HUES48 (cell line): Measurements from ENCODE around the gene TRMT1.
A peak's percentile ranks its signal among the peaks of the same experiment; 100 is the strongest.

ENCODE experiments used
- H3K27ac ChIP-seq: one replicate; pipeline ENCODE4 v1.7.0; 2013; ENCODE audit warnings: low read depth, low read length, inconsistent platforms
- H3K27me3 ChIP-seq: 2 replicates; pipeline ENCODE4 v1.6.1; 2013; ENCODE audit warnings: mild to moderate bottlenecking, low read length; ENCODE audit not compliant: control insufficient read depth, insufficient read depth
- H3K36me3 ChIP-seq: 2 replicates; pipeline ENCODE4 v1.6.1; 2013; ENCODE audit warnings: low read length; ENCODE audit not compliant: control insufficient read depth, insufficient read depth
- H3K4me1 ChIP-seq: 2 replicates; pipeline ENCODE4 v1.6.1; 2013; ENCODE audit warnings: mild to moderate bottlenecking, low read length; ENCODE audit not compliant: control insufficient read depth, insufficient read depth
- H3K4me3 ChIP-seq: 2 replicates; pipeline ENCODE4 v1.5.1; 2013; ENCODE audit warnings: mild to moderate bottlenecking, low read depth, low read length
- H3K9ac ChIP-seq: 2 replicates; pipeline ENCODE4 v1.6.1; 2013; ENCODE audit warnings: mild to moderate bottlenecking, low read depth, low read length, moderate library complexity
- H3K9me3 ChIP-seq: 2 replicates; pipeline ENCODE4 v1.6.1; 2013; ENCODE audit warnings: low read length; ENCODE audit not compliant: control insufficient read depth, insufficient read depth

TRMT1 gene

GRCh38 chr19:13120817-13121216 lies 4.3 kb upstream of the TRMT1 start:
- Histone ChIP-seq H3K36me3 (peaks cover 34% of the 10 kb centered on the region; the same call in 1 of the 2 replicates), H3K9ac (0 out of 2 replicates have a peak overlapping the region, but pooled peaks have one; percentile 8), H3K4me3 (peak overlapping the region; percentile 86), H3K9me3 (no peaks in the 10 kb centered on the region), H3K27ac (peak overlapping the region; percentile 79), H3K4me1 (peaks cover 30% of the 10 kb centered on the region), H3K27me3 (no peaks in the 10 kb centered on the region)

- Histone ChIP-seq H3K9ac (no peak overlapping the region), H3K27me3 (no peaks in the 10 kb centered on the region), H3K36me3 (peaks cover 36% of the 10 kb centered on the region; the same call in 1 of the 2 replicates), H3K4me3 (peak overlapping the region; percentile 86; the same call in 1 of the 2 replicates), H3K9me3 (no peaks in the 10 kb centered on the region), H3K4me1 (peaks cover 30% of the 10 kb centered on the region), H3K27ac (peak overlapping the region; percentile 79)
These were observed 3.5 kb upstream of the TRMT1 start for GRCh38 chr19:13120031-13120430.

- no peaks in the 10 kb centered on the region for H3K9me3 ChIP-seq
- H3K4me3 ChIP-seq, result peak overlapping the region; percentile 86
- no peak overlapping the region for H3K9ac ChIP-seq
- peak overlapping the region; percentile 79 for H3K27ac ChIP-seq
- peaks cover 30% of the 10 kb centered on the region for H3K4me1 ChIP-seq
- no peaks in the 10 kb centered on the region for H3K27me3 ChIP-seq
- peaks cover 36% of the 10 kb centered on the region for H3K36me3 ChIP-seq
These were observed 3.1 kb upstream of the TRMT1 start for GRCh38 chr19:13119627-13120026.

- Histone ChIP-seq H3K9me3 (no peaks in the 10 kb centered on the region), H3K27ac (peak overlapping the region; percentile 98), H3K4me1 (peaks cover 30% of the 10 kb centered on the region), H3K9ac (peak overlapping the region; percentile 97), H3K4me3 (peak overlapping the region; percentile 86), H3K27me3 (no peaks in the 10 kb centered on the region), H3K36me3 (peaks cover 40% of the 10 kb centered on the region)
These were observed 2.1 kb upstream of the TRMT1 start for GRCh38 chr19:13118424-13119193.

- H3K36me3 ChIP-seq, result peaks cover 40% of the 10 kb centered on the region
- peak within 1 kb of the TSS; percentile 98 for H3K27ac ChIP-seq
- H3K4me1 ChIP-seq, result peaks cover 30% of the 10 kb centered on the region
- peak within 1 kb of the TSS; percentile 97 for H3K9ac ChIP-seq
- no peaks in the 10 kb centered on the region for H3K9me3 ChIP-seq
- no peaks in the 10 kb centered on the region for H3K27me3 ChIP-seq
- peak within 1 kb of the TSS; percentile 86 for H3K4me3 ChIP-seq
These were observed 1.4 kb upstream of the TRMT1 start, which contains the start of gene NACC1 for GRCh38 chr19:13117772-13118423. Gene NACC1 (plus strand): TSS chr19:13118264. CDS start chr19:13135208, 16,944 bp downstream.

GRCh38 chr19:13117176-13117771 lies 734 bp upstream of the TRMT1 start:
- H3K4me1 ChIP-seq, result peaks cover 30% of the 10 kb centered on the region
- H3K4me3 ChIP-seq, result peak overlapping the region; percentile 84
- H3K27me3 ChIP-seq, result no peaks in the 10 kb centered on the region
- H3K9ac ChIP-seq, result peak overlapping the region; percentile 85
- no peaks in the 10 kb centered on the region for H3K9me3 ChIP-seq
- H3K27ac ChIP-seq, result peak overlapping the region; percentile 97
- H3K36me3 ChIP-seq, result peaks cover 44% of the 10 kb centered on the region

GRCh38 chr19:13115936-13116281 lies 631 bp downstream of the TRMT1 start:
- Histone ChIP-seq H3K36me3 (peaks cover 40% of the 10 kb centered on the region), H3K27ac (peak overlapping the region; percentile 97), H3K9ac (peak overlapping the region; percentile 85), H3K9me3 (no peaks in the 10 kb centered on the region), H3K4me1 (peaks cover 19% of the 10 kb centered on the region), H3K4me3 (peak overlapping the region; percentile 84), H3K27me3 (no peaks in the 10 kb centered on the region)

- Histone ChIP-seq H3K9ac (no peak overlapping the region), H3K4me3 (no peak overlapping the region)
These were observed 4.0 kb downstream of the TRMT1 start for GRCh38 chr19:13112555-13112954.

GRCh38 chr19:13110099-13110610 lies 6.4 kb downstream of the TRMT1 start:
- no peak overlapping the region for H3K9ac ChIP-seq
- no peaks in the 10 kb centered on the region for H3K27me3 ChIP-seq
- no peaks in the 10 kb centered on the region for H3K9me3 ChIP-seq
- H3K36me3 ChIP-seq, result peaks cover 61% of the 10 kb centered on the region
- no peak overlapping the region for H3K27ac ChIP-seq
- no peaks in the 10 kb centered on the region for H3K4me1 ChIP-seq
- H3K4me3 ChIP-seq, result no peak overlapping the region

More at GRCh38 chr19:13112555-13112954, 4.0 kb downstream of the TRMT1 start:
- Histone ChIP-seq H3K27me3 (no peaks in the 10 kb centered on the region), H3K4me1 (no peaks in the 10 kb centered on the region), H3K36me3 (peaks cover 57% of the 10 kb centered on the region), H3K9me3 (no peaks in the 10 kb centered on the region), H3K27ac (no peak overlapping the region)

- Histone ChIP-seq H3K27ac (no peak overlapping the region), H3K4me3 (no peak overlapping the region), H3K27me3 (no peaks in the 10 kb centered on the region), H3K4me1 (no peaks in the 10 kb centered on the region), H3K9ac (no peak overlapping the region), H3K9me3 (no peaks in the 10 kb centered on the region), H3K36me3 (peaks cover 55% of the 10 kb centered on the region)
These were observed 7.0 kb downstream of the TRMT1 start for GRCh38 chr19:13109361-13110098.
